NCI-H128 (cell line): Measurements from ENCODE around the gene TMEM240.
"Not testable (repeated sequence)": the region's sequence is repeated elsewhere in the genome, so short reads cannot be mapped to it uniquely, and the experiment has no call there.

Source experiments
- DNase-seq: peaks from one replicate; lab custom pipeline; 2025; ENCODE audit not compliant: unreplicated experiment; lab: John Stamatoyannopoulos, UW

TMEM240 gene

GRCh38 chr1:1540818-1541628, 599 bp upstream of the TMEM240 start:
- no peak for DNase-seq

- no peak for DNase-seq
Observed at GRCh38 chr1:1539310-1540089, 924 bp downstream of the TMEM240 start.

GRCh38 chr1:1538989-1539309, 1.5 kb downstream of the TMEM240 start:
- DNase-seq, result no peak

DNA sequence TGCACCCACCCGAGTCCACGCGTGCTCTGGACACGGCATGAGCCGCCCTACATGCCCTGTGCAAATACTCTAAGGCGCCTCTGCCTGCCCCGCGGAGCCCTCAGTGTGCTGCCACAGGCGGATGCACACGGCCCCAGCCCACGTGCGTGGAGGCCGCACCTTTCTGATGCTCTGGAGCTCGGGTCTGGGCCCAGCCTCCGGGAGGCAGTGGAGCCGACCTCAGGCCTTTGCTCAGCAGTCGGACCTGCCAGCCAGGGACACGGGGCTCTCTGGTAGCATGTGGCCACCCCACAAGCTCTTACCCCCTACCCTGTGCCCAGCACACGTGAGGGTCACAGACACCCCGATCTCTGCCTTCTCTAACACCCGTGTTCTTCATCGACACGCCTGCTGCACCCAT, 2.1 kb downstream of the TMEM240 start:
- DNase-seq, result no peak

DNA sequence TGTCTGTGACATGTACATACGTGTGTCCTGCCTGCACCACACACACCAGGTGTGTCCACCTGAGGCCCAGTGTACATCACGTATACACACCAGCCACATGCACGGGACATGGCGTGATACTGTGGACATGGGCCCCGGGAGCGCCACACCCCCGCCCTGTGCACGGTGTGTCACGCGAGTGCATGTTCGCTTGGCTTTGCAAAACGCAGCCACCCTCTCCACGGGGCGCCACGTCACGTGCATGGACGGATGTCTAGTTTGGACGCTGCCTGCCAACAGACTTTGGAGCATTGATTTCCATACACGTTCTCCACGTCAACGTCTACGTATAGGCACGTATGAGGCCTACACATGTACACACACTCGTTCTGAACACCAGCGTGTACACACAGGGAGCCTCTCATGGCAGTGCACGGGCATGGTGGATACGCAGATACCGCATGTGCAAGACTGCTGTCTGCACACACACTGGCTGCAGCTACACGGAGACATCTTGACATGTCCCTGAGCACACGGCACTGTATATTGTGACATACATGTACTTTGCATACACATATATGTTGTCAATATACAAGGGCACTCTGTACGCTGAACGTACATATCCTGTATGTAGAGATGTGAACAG, 2.7 kb downstream of the TMEM240 start:
- no peak for DNase-seq

- DNase-seq, result no peak
Observed at GRCh38 chr1:1536938-1537546, 3.4 kb downstream of the TMEM240 start.

GRCh38 chr1:1536019-1536937, 4.1 kb downstream of the TMEM240 start:
- DNase-seq, result no peak

GRCh38 chr1:1535201-1536018, 5.0 kb downstream of the TMEM240 start:
- DNase-seq, result no peak

DNA sequence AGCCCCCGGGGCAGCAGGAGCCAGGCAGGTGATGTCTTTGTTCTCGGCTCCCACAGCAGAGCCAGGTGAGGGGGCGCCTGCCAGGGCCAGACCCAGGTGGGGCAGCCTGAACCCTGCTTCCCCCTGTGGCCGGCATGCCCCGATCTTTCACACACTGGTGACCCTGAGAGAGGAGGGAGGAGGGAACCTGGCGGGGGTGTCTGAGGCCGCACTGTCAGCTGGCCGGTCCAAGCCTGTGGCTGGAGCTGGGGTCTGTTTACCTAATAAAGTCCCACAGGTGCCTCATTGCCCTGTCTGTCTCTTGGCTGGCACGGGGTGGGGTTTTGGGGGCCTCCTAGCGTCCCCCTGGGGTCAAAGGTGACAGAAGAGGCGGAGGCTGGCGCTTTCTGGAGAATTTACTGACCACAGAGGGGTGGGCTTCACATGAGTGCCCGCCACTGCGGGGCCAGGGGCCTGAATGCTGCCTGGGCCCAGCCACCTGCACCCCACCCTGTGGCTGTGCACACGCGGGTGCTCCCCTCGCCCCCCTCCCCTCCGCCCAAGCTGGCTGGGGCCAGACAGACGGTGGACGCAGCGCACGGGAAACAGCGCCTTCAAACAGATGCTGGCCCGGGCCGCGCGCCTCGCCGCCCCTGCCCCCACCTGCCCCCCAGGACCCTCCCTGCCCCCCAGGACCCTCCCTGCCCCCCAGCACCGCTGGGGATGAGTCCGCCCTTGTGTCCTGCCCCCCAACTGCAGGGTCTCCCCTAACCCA, 5.8 kb downstream of the TMEM240 start:
- DNase-seq, result no peak

DNA sequence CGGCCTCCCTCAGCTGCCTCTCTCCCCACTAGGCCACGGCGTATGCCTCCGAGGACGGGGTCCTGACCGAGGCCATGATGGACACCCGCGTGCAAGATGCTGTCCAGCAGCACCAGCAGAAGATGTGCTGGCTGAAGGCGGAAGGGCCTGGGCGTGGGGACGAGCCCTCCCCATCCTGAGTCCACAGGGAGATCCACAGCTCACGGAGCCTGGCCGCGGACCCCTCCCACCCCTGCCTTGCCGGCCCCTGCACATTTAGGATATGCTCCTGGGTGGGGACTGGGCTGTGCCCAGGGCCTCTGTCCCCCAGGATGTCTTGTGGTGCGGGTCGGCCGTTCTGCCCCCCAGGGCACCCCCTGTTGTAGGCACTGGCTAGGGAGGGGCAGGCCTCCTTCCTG, 6.5 kb downstream of the TMEM240 start:
- DNase-seq, result not testable (repeated sequence)

- not testable (repeated sequence) for DNase-seq
Observed at GRCh38 chr1:1533176-1533893, 7.1 kb downstream of the TMEM240 start.

- no peak for DNase-seq
Observed at GRCh38 chr1:1531947-1532346, 8.5 kb downstream of the TMEM240 start.

GRCh38 chr1:1529936-1530335, 10.5 kb downstream of the TMEM240 start:
- DNase-seq, result no peak

DNA sequence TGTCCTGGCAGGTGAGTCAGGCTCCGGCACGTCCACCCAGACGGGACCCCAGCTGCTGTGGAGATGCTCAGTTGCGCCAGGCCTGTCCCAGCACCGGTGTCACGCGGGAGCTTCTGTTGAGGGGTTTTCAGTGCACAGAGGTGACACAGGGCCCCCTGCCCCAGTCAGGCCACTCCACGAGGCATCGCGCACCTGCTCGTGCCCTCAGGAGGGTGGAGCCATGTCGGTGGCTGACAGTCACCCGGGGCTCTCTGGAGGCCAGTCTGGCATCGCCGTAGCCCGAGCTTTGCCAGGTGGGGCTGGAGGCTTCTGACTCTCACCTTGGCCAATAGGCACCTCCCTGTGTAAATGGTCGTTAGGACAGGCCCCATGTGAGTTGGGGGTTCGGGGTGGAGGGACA, 11.1 kb downstream of the TMEM240 start:
- no peak for DNase-seq

DNA sequence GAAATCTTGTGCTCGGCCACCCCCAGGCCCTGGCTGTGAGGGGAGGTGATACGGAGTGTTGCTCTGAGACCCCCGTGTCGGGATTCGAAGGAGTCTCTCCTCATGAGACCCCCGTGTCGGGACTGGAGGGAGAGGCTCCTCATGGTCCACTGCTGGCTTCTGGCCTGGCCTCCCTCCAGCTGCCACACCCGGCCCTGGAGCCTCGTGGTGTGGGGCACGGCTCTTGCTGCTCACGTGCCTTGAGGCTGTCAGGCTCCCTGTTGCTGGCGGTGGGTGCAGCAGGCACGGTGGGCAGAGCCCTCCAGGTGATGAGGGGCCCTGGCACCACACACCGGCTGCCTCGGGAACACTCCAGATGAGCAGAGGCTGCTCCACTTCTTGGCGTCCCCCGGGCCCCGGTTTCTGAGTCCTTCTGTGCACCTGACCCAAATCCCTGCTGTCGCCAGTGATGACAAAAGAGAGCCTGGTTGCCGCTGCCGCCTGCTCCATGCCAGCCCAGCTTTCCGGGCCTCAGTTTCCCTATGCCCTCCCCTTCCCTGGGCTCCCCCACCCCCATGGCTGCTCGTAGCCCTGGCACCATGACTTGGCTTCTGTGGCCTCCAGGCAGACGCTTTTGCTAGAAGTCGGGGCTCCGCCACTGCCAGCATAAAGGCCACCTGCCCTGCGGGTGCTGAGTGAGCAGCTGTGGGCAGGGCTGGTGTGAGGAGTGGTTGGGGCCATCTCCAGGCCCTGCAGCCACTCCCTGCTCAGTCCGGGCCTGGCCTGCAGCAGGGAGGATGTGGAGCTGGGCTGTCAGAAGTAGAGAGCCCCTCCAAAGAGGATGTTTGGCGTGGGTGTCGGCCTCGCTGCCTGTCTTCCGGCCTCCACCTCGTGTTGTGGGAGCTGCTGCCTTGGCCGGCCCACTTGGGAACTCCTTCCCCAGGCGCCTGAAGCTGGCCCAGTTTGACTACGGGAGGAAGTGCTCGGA, 11.8 kb downstream of the TMEM240 start:
- no peak for DNase-seq

DNA sequence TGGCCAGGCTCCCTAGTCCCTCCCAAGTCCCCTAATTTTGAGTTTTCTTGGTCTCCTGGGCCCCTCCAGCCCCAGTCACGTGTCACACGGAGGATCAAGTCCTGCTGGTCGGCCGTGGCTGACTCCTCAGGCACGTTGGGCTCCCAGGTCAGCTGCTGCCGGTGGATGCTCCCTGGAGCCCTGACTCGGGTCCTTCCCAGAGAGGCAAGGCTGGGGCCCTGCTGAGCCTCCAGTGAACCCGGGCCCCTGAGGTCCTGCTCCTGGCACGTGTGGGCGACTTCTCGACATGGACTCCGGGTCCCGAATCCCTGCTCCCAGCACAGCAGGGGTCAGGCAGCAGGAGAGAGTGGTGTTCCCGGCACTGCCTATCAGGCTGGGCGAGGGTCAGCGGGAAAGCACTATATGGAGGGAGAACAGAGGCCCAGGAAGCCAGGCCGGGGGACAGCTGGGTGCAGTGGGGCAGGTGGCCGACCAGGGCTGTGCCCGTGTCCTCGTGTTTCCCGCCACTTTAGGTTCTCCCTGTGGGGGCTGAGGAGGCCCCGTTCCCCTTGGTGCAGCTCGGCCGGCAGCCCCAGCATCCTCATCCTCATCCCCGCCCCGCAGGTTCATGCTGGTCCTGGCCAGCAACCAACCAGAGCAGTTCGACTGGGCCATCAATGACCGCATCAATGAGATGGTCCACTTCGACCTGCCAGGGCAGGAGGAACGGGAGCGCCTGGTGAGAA, 13.2 kb downstream of the TMEM240 start:
- no peak for DNase-seq

DNA sequence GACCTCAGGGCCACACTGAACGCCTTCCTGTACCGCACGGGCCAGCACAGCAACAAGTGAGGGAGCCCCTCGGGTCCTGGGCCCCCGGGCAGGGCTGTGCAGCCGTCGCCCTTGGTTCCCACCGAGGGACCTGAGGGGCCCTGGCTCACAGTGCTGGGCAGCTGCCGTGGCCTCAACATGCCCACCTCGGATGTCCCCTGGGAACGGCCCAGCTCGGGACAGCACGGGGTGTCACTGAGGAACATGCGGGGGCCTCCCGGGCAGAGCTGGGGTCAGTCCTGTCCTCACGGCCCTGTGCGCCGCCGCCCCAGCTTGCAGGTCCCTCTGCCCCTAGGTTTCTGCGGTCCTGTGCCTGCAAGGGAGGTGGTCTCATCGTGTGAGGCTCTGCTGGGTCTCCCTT, 13.9 kb downstream of the TMEM240 start:
- DNase-seq, result not testable (repeated sequence)
